ENCODE data around the gene MAP3K3.

GRCh38 chr17:63588797-63589196 lies 33.4 kb upstream of the MAP3K3 start:
- TF ChIP-seq ZNF639 (tag by site-specific recombination; IDR thresholded peaks at IDR 0.05) = no peak
- no peak for TF ChIP-seq CTCF (tag by site-specific recombination; IDR thresholded peaks at IDR 0.05)
- TF ChIP-seq, protein P1, sequence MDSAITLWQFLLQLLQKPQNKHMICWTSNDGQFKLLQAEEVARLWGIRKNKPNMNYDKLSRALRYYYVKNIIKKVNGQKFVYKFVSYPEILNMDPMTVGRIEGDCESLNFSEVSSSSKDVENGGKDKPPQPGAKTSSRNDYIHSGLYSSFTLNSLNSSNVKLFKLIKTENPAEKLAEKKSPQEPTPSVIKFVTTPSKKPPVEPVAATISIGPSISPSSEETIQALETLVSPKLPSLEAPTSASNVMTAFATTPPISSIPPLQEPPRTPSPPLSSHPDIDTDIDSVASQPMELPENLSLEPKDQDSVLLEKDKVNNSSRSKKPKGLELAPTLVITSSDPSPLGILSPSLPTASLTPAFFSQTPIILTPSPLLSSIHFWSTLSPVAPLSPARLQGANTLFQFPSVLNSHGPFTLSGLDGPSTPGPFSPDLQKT (IDR thresholded peaks at IDR 0.05; ENCODE audit: borderline replicate concordance, low read depth, low read length) = no peak
- no peak for TF ChIP-seq ZNF610 (tag by site-specific recombination; IDR thresholded peaks at IDR 0.05; ENCODE audit: borderline replicate concordance)
- no peak for TF ChIP-seq ZNF626 (tag by site-specific recombination; IDR thresholded peaks at IDR 0.05)
- TF ChIP-seq ZNF121 (tag by site-specific recombination; IDR thresholded peaks at IDR 0.05) = no peak
- no peak for TF ChIP-seq ZNF560 (tag by site-specific recombination; IDR thresholded peaks at IDR 0.05; ENCODE audit: borderline replicate concordance)
- TF ChIP-seq, protein P2, sequence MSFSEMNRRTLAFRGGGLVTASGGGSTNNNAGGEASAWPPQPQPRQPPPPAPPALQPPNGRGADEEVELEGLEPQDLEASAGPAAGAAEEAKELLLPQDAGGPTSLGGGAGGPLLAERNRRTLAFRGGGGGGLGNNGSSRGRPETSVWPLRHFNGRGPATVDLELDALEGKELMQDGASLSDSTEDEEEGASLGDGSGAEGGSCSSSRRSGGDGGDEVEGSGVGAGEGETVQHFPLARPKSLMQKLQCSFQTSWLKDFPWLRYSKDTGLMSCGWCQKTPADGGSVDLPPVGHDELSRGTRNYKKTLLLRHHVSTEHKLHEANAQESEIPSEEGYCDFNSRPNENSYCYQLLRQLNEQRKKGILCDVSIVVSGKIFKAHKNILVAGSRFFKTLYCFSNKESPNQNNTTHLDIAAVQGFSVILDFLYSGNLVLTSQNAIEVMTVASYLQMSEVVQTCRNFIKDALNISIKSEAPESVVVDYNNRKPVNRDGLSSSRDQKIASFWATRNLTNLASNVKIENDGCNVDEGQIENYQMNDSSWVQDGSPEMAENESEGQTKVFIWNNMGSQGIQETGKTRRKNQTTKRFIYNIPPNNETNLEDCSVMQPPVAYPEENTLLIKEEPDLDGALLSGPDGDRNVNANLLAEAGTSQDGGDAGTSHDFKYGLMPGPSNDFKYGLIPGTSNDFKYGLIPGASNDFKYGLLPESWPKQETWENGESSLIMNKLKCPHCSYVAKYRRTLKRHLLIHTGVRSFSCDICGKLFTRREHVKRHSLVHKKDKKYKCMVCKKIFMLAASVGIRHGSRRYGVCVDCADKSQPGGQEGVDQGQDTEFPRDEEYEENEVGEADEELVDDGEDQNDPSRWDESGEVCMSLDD (tag by site-specific recombination; IDR thresholded peaks at IDR 0.05) = no peak
- no peak for TF ChIP-seq ZNF558 (tag by site-specific recombination; IDR thresholded peaks at IDR 0.05)
- no peak for TF ChIP-seq ZNF274 (IDR thresholded peaks at IDR 0.05; ENCODE audit: low read length)
- TF ChIP-seq ZNF274 (tag by site-specific recombination; IDR thresholded peaks at IDR 0.05; ENCODE audit: borderline replicate concordance) = no peak
- no peak for TF ChIP-seq YY1 (tag by site-specific recombination; IDR thresholded peaks at IDR 0.05)
- TF ChIP-seq REST (tag by site-specific recombination; IDR thresholded peaks at IDR 0.05) = no peak
- no peak for TF ChIP-seq ZNF292 (tag by site-specific recombination; IDR thresholded peaks at IDR 0.05; ENCODE audit: borderline replicate concordance, low read depth)
- no peak for TF ChIP-seq ZNF670 (tag by site-specific recombination; IDR thresholded peaks at IDR 0.05; ENCODE audit: low read depth)

All from HEK293 (cell line).